MCF 10A (cell line): ENCODE measurements around the gene ALDH1A3. TPM values are rescaled to one million over a fixed set of nuclear protein-coding genes. Genes with fewer than 3 reads are reported as not detected.

Experiments used
- BruUV-seq: library from RNA; stranded (reverse); fragments of 400-500 nt; replicated peaks from 2 replicates; lab custom pipeline; 2021; lab: Mats Ljungman, UMichigan
- CTCF ChIA-PET: fragments of 300-600 bp; sonication (Branson Sonifier 250); formaldehyde crosslinking; extraction: SDS; loops from one replicate; lab custom pipeline; 2021; ENCODE audit warnings: antibody characterized with exemption, inconsistent platforms; lab: Yijun Ruan, JAX
- POLR2A ChIA-PET: fragments of 300-600, 350-650 bp; sonication (Branson Sonifier 250); formaldehyde crosslinking; extraction: SDS; loops from one replicate; lab custom pipeline; 2020; ENCODE audit warnings: antibody characterized with exemption, inconsistent platforms; lab: Yijun Ruan, JAX
- DNase-seq: peaks from one replicate; pipeline ENCODE4 v3.0.0-alpha.2; 2018; ENCODE audit not compliant: unreplicated experiment
- H3K27ac Mint-ChIP-seq: one replicate; pipeline ENCODE4 v1.8.0; 2022; ENCODE audit warnings: mild to moderate bottlenecking, low read depth, mixed read lengths; ENCODE audit not compliant: unreplicated experiment
- H3K27me3 Mint-ChIP-seq: one replicate; pipeline ENCODE4 v1.8.0; 2022; ENCODE audit warnings: mixed read lengths; ENCODE audit not compliant: insufficient read depth, unreplicated experiment
- H3K36me3 Mint-ChIP-seq: one replicate; pipeline ENCODE4 v1.8.0; 2022; ENCODE audit warnings: mild to moderate bottlenecking, moderate library complexity, mixed read lengths; ENCODE audit not compliant: insufficient read depth, unreplicated experiment
- H3K4me1 Mint-ChIP-seq: one replicate; pipeline ENCODE4 v1.8.0; 2022; ENCODE audit warnings: mixed read lengths; ENCODE audit not compliant: insufficient read depth, unreplicated experiment
- H3K4me3 Mint-ChIP-seq: one replicate; pipeline ENCODE4 v1.8.0; 2022; ENCODE audit warnings: mild to moderate bottlenecking, moderate library complexity, mixed read lengths; ENCODE audit not compliant: unreplicated experiment
- H3K9me3 Mint-ChIP-seq: one replicate; pipeline ENCODE4 v1.8.0; 2022; ENCODE audit warnings: mixed read lengths; ENCODE audit not compliant: unreplicated experiment
- CTCF ChIP-seq: fragments of 200-600 bp; IDR thresholded peaks from one replicate; pipeline ENCODE4 v1.8.0; 2022; ENCODE audit warnings: antibody characterized with exemption, mild to moderate bottlenecking; ENCODE audit not compliant: unreplicated experiment
- intact Hi-C: fragments of 100-400 bp; cut with micrococcal nuclease; formaldehyde crosslinking; loops from 2 replicates; pipeline ENCODE4 v1.14.1; 2022
- total RNA-seq: library from RNA; stranded (reverse); gene quantifications from 2 replicates; pipeline ENCODE4 v1.2.3, GENCODE V29; 2022

The ALDH1A3 gene
- total RNA-seq, 1 experiment from 2014 or later, result 4.3 TPM

- no peak for DNase-seq
- Mint-ChIP-seq H3K4me3 (no peak overlapping the region), H3K4me1 (no peaks in the 10 kb centered on the region), H3K27me3 (no peaks in the 10 kb centered on the region), H3K36me3 (no peaks in the 10 kb centered on the region), H3K27ac (no peak overlapping the region), H3K9me3 (no peaks in the 10 kb centered on the region)
- ChIA-PET POLR2A (no interaction called here), CTCF (no interaction called here)
- intact Hi-C loops, result no loop called here
- BruUV-seq, result no TSS peak
- TF ChIP-seq CTCF, result no peak
Measured at GRCh38 chr15:100841426-100841825, 38.2 kb upstream of the ALDH1A3 start.

GRCh38 chr15:100842756-100843730, 36.6 kb upstream of the ALDH1A3 start:
- Mint-ChIP-seq H3K9me3 (no peaks in the 10 kb centered on the region), H3K4me3 (no peak overlapping the region), H3K27ac (no peak overlapping the region), H3K4me1 (no peaks in the 10 kb centered on the region), H3K27me3 (no peaks in the 10 kb centered on the region), H3K36me3 (no peaks in the 10 kb centered on the region)
- intact Hi-C loops, result no loop called here
- no peak for TF ChIP-seq CTCF
- ChIA-PET POLR2A (no interaction called here), CTCF (interaction anchor here (0.9 kb wide), 1 partner anchor 117 kb away, joined by 3 read pairs; no protein-coding TSS in a partner anchor)
- no peak for DNase-seq
- BruUV-seq, result no TSS peak

- Mint-ChIP-seq H3K36me3 (no peaks in the 10 kb centered on the region), H3K27me3 (no peaks in the 10 kb centered on the region), H3K9me3 (no peaks in the 10 kb centered on the region), H3K4me1 (no peaks in the 10 kb centered on the region), H3K4me3 (no peak overlapping the region), H3K27ac (no peak overlapping the region)
- ChIA-PET POLR2A (no interaction called here), CTCF (no interaction called here)
- intact Hi-C loops, result no loop called here
- no peak for TF ChIP-seq CTCF
- BruUV-seq, result no TSS peak
- DNase-seq, result no peak
Measured at GRCh38 chr15:100844167-100844566, 35.5 kb upstream of the ALDH1A3 start.

GRCh38 chr15:100844778-100845177, 34.9 kb upstream of the ALDH1A3 start:
- no TSS peak for BruUV-seq
- Mint-ChIP-seq H3K9me3 (no peaks in the 10 kb centered on the region), H3K27ac (no peak overlapping the region), H3K27me3 (no peaks in the 10 kb centered on the region), H3K36me3 (no peaks in the 10 kb centered on the region), H3K4me1 (no peaks in the 10 kb centered on the region), H3K4me3 (no peak overlapping the region)
- no peak for DNase-seq
- intact Hi-C loops, result no loop called here
- no peak for TF ChIP-seq CTCF
- ChIA-PET CTCF (no interaction called here), POLR2A (no interaction called here)
